ENCODE results near the gene DFFB.

Gene DFFB

GRCh38 chr1:3925256-3925655 lies 68.0 kb downstream of the DFFB start:
- DNase-seq = no peak

GRCh38 chr1:3925762-3926161 lies 68.5 kb downstream of the DFFB start:
- no peak for DNase-seq

- DNase-seq = no peak
Observed at GRCh38 chr1:3926956-3927355, 69.7 kb downstream of the DFFB start.

GRCh38 chr1:3928586-3928985 lies 71.3 kb downstream of the DFFB start:
- DNase-seq = no peak

GRCh38 chr1:3929126-3929525 lies 71.8 kb downstream of the DFFB start:
- no peak for DNase-seq

- no peak for DNase-seq
Observed at GRCh38 chr1:3930301-3931006, 73.2 kb downstream of the DFFB start.

GRCh38 chr1:3931007-3931912 lies 74.0 kb downstream of the DFFB start:
- no peak for DNase-seq

- DNase-seq = no peak
Observed at GRCh38 chr1:3932156-3932919, 75.1 kb downstream of the DFFB start.
